ENCODE results near the gene ATP4B.

ATP4B gene

GRCh38 chr13:113645329-113645728 lies 12.7 kb downstream of the ATP4B start:
- no peaks in the 10 kb centered on the region for H3K27me3 ChIP-seq (ENCODE audit: control insufficient read depth, insufficient read depth, low read length)
- H3K4me1 ChIP-seq (ENCODE audit: control insufficient read depth, insufficient read depth, low read length): no peaks in the 10 kb centered on the region
- no peaks in the 10 kb centered on the region for H3K36me3 ChIP-seq (ENCODE audit: control insufficient read depth, insufficient read depth, low read length)
- no peak overlapping the region for H3K9ac ChIP-seq (ENCODE audit: low read length)
- no peak overlapping the region for H3K4me3 ChIP-seq (ENCODE audit: low read length)
- no peak overlapping the region for H3K27ac ChIP-seq (ENCODE audit: low read depth, low read length)

GRCh38 chr13:113644800-113645199 lies 13.2 kb downstream of the ATP4B start:
- H3K4me1 ChIP-seq (ENCODE audit: control insufficient read depth, insufficient read depth, low read length): no peaks in the 10 kb centered on the region
- H3K27ac ChIP-seq (ENCODE audit: low read depth, low read length): no peak overlapping the region
- H3K36me3 ChIP-seq (ENCODE audit: control insufficient read depth, insufficient read depth, low read length): no peaks in the 10 kb centered on the region
- H3K4me3 ChIP-seq (ENCODE audit: low read length): no peak overlapping the region
- no peaks in the 10 kb centered on the region for H3K27me3 ChIP-seq (ENCODE audit: control insufficient read depth, insufficient read depth, low read length)
- H3K9ac ChIP-seq (ENCODE audit: low read length): no peak overlapping the region

GRCh38 chr13:113643593-113643992 lies 14.4 kb downstream of the ATP4B start:
- no peak overlapping the region for H3K27ac ChIP-seq (ENCODE audit: low read depth, low read length)
- H3K36me3 ChIP-seq (ENCODE audit: control insufficient read depth, insufficient read depth, low read length): no peaks in the 10 kb centered on the region
- no peaks in the 10 kb centered on the region for H3K27me3 ChIP-seq (ENCODE audit: control insufficient read depth, insufficient read depth, low read length)
- no peaks in the 10 kb centered on the region for H3K4me1 ChIP-seq (ENCODE audit: control insufficient read depth, insufficient read depth, low read length)
- H3K4me3 ChIP-seq (ENCODE audit: low read length): no peak overlapping the region
- H3K9ac ChIP-seq (ENCODE audit: low read length): no peak overlapping the region

GRCh38 chr13:113642563-113642962 lies 15.4 kb downstream of the ATP4B start:
- Histone ChIP-seq H3K27me3 (ENCODE audit: control insufficient read depth, insufficient read depth, low read length) (no peaks in the 10 kb centered on the region), H3K27ac (ENCODE audit: low read depth, low read length) (no peak overlapping the region), H3K36me3 (ENCODE audit: control insufficient read depth, insufficient read depth, low read length) (peaks cover 4% of the 10 kb centered on the region), H3K4me1 (ENCODE audit: control insufficient read depth, insufficient read depth, low read length) (no peaks in the 10 kb centered on the region), H3K9ac (ENCODE audit: low read length) (no peak overlapping the region), H3K4me3 (ENCODE audit: low read length) (no peak overlapping the region)

- Histone ChIP-seq H3K4me1 (ENCODE audit: control insufficient read depth, insufficient read depth, low read length) (no peaks in the 10 kb centered on the region), H3K4me3 (ENCODE audit: low read length) (no peak overlapping the region), H3K27me3 (ENCODE audit: control insufficient read depth, insufficient read depth, low read length) (no peaks in the 10 kb centered on the region), H3K27ac (ENCODE audit: low read depth, low read length) (no peak overlapping the region), H3K36me3 (ENCODE audit: control insufficient read depth, insufficient read depth, low read length) (peaks cover 10% of the 10 kb centered on the region), H3K9ac (ENCODE audit: low read length) (no peak overlapping the region)
Measured at GRCh38 chr13:113641426-113641825, 16.6 kb downstream of the ATP4B start.

GRCh38 chr13:113639616-113640262 lies 18.3 kb downstream of the ATP4B start:
- Histone ChIP-seq H3K36me3 (ENCODE audit: control insufficient read depth, insufficient read depth, low read length) (peaks cover 24% of the 10 kb centered on the region), H3K9ac (ENCODE audit: low read length) (no peak overlapping the region), H3K27ac (ENCODE audit: low read depth, low read length) (no peak overlapping the region), H3K27me3 (ENCODE audit: control insufficient read depth, insufficient read depth, low read length) (no peaks in the 10 kb centered on the region), H3K4me1 (ENCODE audit: control insufficient read depth, insufficient read depth, low read length) (no peaks in the 10 kb centered on the region), H3K4me3 (ENCODE audit: low read length) (no peak overlapping the region)

GRCh38 chr13:113638806-113639205 lies 19.2 kb downstream of the ATP4B start:
- Histone ChIP-seq H3K36me3 (ENCODE audit: control insufficient read depth, insufficient read depth, low read length) (peaks cover 30% of the 10 kb centered on the region), H3K4me1 (ENCODE audit: control insufficient read depth, insufficient read depth, low read length) (no peaks in the 10 kb centered on the region), H3K27ac (ENCODE audit: low read depth, low read length) (no peak overlapping the region), H3K9ac (ENCODE audit: low read length) (no peak overlapping the region), H3K4me3 (ENCODE audit: low read length) (no peak overlapping the region), H3K27me3 (ENCODE audit: control insufficient read depth, insufficient read depth, low read length) (no peaks in the 10 kb centered on the region)

GRCh38 chr13:113638173-113638746 lies 19.7 kb downstream of the ATP4B start:
- H3K27me3 ChIP-seq (ENCODE audit: control insufficient read depth, insufficient read depth, low read length): no peaks in the 10 kb centered on the region
- H3K4me1 ChIP-seq (ENCODE audit: control insufficient read depth, insufficient read depth, low read length): no peaks in the 10 kb centered on the region
- no peak overlapping the region for H3K9ac ChIP-seq (ENCODE audit: low read length)
- H3K36me3 ChIP-seq (ENCODE audit: control insufficient read depth, insufficient read depth, low read length): peaks cover 35% of the 10 kb centered on the region
- H3K4me3 ChIP-seq (ENCODE audit: low read length): no peak overlapping the region
- H3K27ac ChIP-seq (ENCODE audit: low read depth, low read length): no peak overlapping the region

GRCh38 chr13:113637262-113638160 lies 20.5 kb downstream of the ATP4B start:
- Histone ChIP-seq H3K9ac (ENCODE audit: low read length) (no peak overlapping the region), H3K36me3 (ENCODE audit: control insufficient read depth, insufficient read depth, low read length) (peaks cover 35% of the 10 kb centered on the region), H3K4me1 (ENCODE audit: control insufficient read depth, insufficient read depth, low read length) (no peaks in the 10 kb centered on the region), H3K27ac (ENCODE audit: low read depth, low read length) (no peak overlapping the region), H3K4me3 (ENCODE audit: low read length) (no peak overlapping the region), H3K27me3 (ENCODE audit: control insufficient read depth, insufficient read depth, low read length) (no peaks in the 10 kb centered on the region)

- Histone ChIP-seq H3K27me3 (ENCODE audit: control insufficient read depth, insufficient read depth, low read length) (no peaks in the 10 kb centered on the region), H3K4me3 (ENCODE audit: low read length) (no peak overlapping the region), H3K36me3 (ENCODE audit: control insufficient read depth, insufficient read depth, low read length) (peaks cover 43% of the 10 kb centered on the region), H3K27ac (ENCODE audit: low read depth, low read length) (no peak overlapping the region), H3K9ac (ENCODE audit: low read length) (no peak overlapping the region), H3K4me1 (ENCODE audit: control insufficient read depth, insufficient read depth, low read length) (no peaks in the 10 kb centered on the region)
Measured at GRCh38 chr13:113636266-113636963, 21.6 kb downstream of the ATP4B start.

- Histone ChIP-seq H3K9ac (ENCODE audit: low read length) (no peak overlapping the region), H3K27ac (ENCODE audit: low read depth, low read length) (no peak overlapping the region), H3K36me3 (ENCODE audit: control insufficient read depth, insufficient read depth, low read length) (peaks cover 45% of the 10 kb centered on the region), H3K27me3 (ENCODE audit: control insufficient read depth, insufficient read depth, low read length) (no peaks in the 10 kb centered on the region), H3K4me1 (ENCODE audit: control insufficient read depth, insufficient read depth, low read length) (no peaks in the 10 kb centered on the region), H3K4me3 (ENCODE audit: low read length) (no peak overlapping the region)
Measured at GRCh38 chr13:113635709-113636108, 22.3 kb downstream of the ATP4B start.

GRCh38 chr13:113635048-113635420 lies 23.0 kb downstream of the ATP4B start:
- Histone ChIP-seq H3K27ac (ENCODE audit: low read depth, low read length) (no peak overlapping the region), H3K36me3 (ENCODE audit: control insufficient read depth, insufficient read depth, low read length) (peaks cover 45% of the 10 kb centered on the region), H3K4me1 (ENCODE audit: control insufficient read depth, insufficient read depth, low read length) (no peaks in the 10 kb centered on the region), H3K9ac (ENCODE audit: low read length) (no peak overlapping the region), H3K27me3 (ENCODE audit: control insufficient read depth, insufficient read depth, low read length) (no peaks in the 10 kb centered on the region), H3K4me3 (ENCODE audit: low read length) (no peak overlapping the region)
